HepG2 (cell line): ENCODE measurements around the gene CENPO. TPM values are rescaled to one million over a fixed set of nuclear protein-coding genes. Genes with fewer than 3 reads are reported as not detected.

Experiments used
- CHD2 ChIP-seq: IDR thresholded peaks from 2 replicates; pipeline ENCODE4 v1.6.1; 2011; ENCODE audit warnings: low read depth, low read length, improper control_type of control experiment
- HHEX ChIP-seq: IDR thresholded peaks from 2 replicates; pipeline ENCODE4 v1.6.1; 2016; ENCODE audit warnings: control low read depth
- KMT2A ChIP-seq: sonication (generic); formaldehyde crosslinking; IDR thresholded peaks from 2 replicates; pipeline ENCODE4 v1.4.0; 2020; ENCODE audit warnings: missing genetic modification reagents
- NFRKB ChIP-seq: fragments of 450-650 bp; IDR thresholded peaks from 2 replicates; pipeline ENCODE4 v1.6.1; 2017
- PATZ1 ChIP-seq: sonication (generic); formaldehyde crosslinking; IDR thresholded peaks from 2 replicates; pipeline ENCODE4 v1.4.0; 2020; ENCODE audit warnings: missing genetic modification reagents
- PBX2 ChIP-seq: IDR thresholded peaks from 2 replicates; pipeline ENCODE4 v1.6.1; 2016; ENCODE audit warnings: control low read depth
- SPEN ChIP-seq: sonication (generic); formaldehyde crosslinking; IDR thresholded peaks from 2 replicates; pipeline ENCODE4 v1.5.1; 2020; ENCODE audit warnings: low read depth, mild to moderate bottlenecking, missing genetic modification reagents
- SSRP1 ChIP-seq: IDR thresholded peaks from 2 replicates; pipeline ENCODE4 v1.6.1; 2016; ENCODE audit warnings: control low read depth
- ZNF674 ChIP-seq: sonication (generic); formaldehyde crosslinking; IDR thresholded peaks from 2 replicates; pipeline ENCODE4 v1.5.0; 2020; ENCODE audit warnings: low read depth, mild to moderate bottlenecking, missing genetic modification reagents
- polyA plus RNA-seq, 8 experiments: library from polyadenylated mRNA; depleted of rRNA in 3 of 8; stranded (reverse) in 7 of 8; unstranded in 1 of 8; fragments of >200 nt; fragmentation: Illumina TruSeq in 4 of 8; extraction: Trizol in 4 of 8; gene quantifications; 2 replicates each; pipeline versions ENCODE4 v1.2.1 to v1.2.3, GENCODE V29; 2011 to 2016; ENCODE audit warnings: low read depth in 4 of 8, missing spikeins in 1 of 8, mixed read lengths in 1 of 8; ENCODE audit not compliant: insufficient read depth in 1 of 8
- total RNA-seq, 5 experiments: library from RNA; depleted of rRNA; stranded (reverse); fragments of >200 nt; fragmentation: Illumina TruSeq; extraction: Trizol; gene quantifications; 2 replicates each; pipeline ENCODE4 v1.2.3, GENCODE V29; 2016; ENCODE audit warnings: low read depth in 1 of 5
- TF ChIP-seq, protein P1 (sequence below), 2 experiments: fragments of 450-650 bp in 1 of 2; sonication (generic) in 1 of 2; formaldehyde crosslinking in 1 of 2; IDR thresholded peaks; 2 replicates each; pipeline versions ENCODE4 v1.6.1 to v1.8.0; 2016 to 2022; ENCODE audit warnings: antibody characterized with exemption in 1 of 2, mild to moderate bottlenecking in 1 of 2, missing genetic modification reagents in 1 of 2
- TF ChIP-seq, protein P2 (sequence below): fragments of 450-650 bp; IDR thresholded peaks from 2 replicates; pipeline ENCODE4 v1.6.1; 2017; ENCODE audit warnings: mild to moderate bottlenecking

The CENPO gene
- total and polyA plus RNA-seq, 2 of the 13 experiments (the other 11 are each of a cell fraction or from before 2014, with no cell fraction given), result 19.7 to 35.5 TPM

DNA sequence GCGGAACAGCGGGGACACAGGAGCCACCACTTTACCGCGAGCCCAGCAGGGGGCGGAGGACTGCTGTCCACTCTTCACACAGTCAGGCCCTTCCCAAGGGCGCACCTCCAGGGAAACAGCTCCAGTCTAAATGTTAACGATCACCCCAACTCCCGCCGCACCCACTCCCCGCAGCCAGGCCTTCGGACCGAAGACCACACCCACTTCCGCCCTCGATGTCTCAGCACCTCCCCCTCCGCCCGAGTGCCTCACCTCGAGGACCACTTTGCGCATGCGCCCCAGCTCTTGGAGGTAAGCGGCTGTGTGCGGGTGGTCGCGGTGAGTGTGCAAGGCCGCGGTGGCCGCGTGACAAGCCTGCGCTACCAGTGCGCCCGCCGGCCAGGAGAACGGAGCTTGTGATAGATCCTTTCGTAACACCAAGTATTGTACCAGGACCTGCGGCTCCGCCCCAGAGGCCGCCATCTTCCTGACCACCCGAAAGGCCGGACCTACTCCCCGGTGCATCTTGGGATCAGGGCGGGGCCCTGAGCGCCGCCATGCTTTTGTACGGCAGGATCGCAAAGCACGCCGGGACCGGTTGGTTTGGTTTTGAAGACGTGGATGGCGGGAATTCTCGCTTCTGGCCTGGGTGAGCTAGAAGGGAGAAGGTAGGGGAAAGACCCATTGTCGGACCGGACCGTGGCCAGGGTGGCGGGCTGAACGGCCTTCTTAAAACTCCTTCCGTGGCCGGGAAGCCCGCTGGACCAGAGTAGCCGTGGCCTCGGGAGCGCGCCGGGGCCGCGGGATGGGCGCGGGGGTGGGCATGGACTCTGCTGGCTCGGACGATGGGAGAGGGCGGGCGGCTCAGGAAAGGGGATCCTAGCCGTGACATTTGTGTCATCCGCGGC is at the start of gene CENPO, which contains the start of gene PTRHD1 (continued):
- TF ChIP-seq, protein P1, sequence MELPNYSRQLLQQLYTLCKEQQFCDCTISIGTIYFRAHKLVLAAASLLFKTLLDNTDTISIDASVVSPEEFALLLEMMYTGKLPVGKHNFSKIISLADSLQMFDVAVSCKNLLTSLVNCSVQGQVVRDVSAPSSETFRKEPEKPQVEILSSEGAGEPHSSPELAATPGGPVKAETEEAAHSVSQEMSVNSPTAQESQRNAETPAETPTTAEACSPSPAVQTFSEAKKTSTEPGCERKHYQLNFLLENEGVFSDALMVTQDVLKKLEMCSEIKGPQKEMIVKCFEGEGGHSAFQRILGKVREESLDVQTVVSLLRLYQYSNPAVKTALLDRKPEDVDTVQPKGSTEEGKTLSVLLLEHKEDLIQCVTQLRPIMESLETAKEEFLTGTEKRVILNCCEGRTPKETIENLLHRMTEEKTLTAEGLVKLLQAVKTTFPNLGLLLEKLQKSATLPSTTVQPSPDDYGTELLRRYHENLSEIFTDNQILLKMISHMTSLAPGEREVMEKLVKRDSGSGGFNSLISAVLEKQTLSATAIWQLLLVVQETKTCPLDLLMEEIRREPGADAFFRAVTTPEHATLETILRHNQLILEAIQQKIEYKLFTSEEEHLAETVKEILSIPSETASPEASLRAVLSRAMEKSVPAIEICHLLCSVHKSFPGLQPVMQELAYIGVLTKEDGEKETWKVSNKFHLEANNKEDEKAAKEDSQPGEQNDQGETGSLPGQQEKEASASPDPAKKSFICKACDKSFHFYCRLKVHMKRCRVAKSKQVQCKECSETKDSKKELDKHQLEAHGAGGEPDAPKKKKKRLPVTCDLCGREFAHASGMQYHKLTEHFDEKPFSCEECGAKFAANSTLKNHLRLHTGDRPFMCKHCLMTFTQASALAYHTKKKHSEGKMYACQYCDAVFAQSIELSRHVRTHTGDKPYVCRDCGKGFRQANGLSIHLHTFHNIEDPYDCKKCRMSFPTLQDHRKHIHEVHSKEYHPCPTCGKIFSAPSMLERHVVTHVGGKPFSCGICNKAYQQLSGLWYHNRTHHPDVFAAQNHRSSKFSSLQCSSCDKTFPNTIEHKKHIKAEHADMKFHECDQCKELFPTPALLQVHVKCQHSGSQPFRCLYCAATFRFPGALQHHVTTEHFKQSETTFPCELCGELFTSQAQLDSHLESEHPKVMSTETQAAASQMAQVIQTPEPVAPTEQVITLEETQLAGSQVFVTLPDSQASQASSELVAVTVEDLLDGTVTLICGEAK (IDR thresholded peaks at IDR 0.05), result no peak
- TF ChIP-seq, protein P1 (CRISPR knock-in tag; IDR thresholded peaks at IDR 0.05), result peak; percentile 41
- no peak for TF ChIP-seq SSRP1 (CRISPR knock-in tag)
- TF ChIP-seq NFRKB, result peak; percentile 85
- peak; percentile 53; the same call in 1 of the 2 replicates for TF ChIP-seq PBX2 (CRISPR knock-in tag)
- TF ChIP-seq, protein P2, sequence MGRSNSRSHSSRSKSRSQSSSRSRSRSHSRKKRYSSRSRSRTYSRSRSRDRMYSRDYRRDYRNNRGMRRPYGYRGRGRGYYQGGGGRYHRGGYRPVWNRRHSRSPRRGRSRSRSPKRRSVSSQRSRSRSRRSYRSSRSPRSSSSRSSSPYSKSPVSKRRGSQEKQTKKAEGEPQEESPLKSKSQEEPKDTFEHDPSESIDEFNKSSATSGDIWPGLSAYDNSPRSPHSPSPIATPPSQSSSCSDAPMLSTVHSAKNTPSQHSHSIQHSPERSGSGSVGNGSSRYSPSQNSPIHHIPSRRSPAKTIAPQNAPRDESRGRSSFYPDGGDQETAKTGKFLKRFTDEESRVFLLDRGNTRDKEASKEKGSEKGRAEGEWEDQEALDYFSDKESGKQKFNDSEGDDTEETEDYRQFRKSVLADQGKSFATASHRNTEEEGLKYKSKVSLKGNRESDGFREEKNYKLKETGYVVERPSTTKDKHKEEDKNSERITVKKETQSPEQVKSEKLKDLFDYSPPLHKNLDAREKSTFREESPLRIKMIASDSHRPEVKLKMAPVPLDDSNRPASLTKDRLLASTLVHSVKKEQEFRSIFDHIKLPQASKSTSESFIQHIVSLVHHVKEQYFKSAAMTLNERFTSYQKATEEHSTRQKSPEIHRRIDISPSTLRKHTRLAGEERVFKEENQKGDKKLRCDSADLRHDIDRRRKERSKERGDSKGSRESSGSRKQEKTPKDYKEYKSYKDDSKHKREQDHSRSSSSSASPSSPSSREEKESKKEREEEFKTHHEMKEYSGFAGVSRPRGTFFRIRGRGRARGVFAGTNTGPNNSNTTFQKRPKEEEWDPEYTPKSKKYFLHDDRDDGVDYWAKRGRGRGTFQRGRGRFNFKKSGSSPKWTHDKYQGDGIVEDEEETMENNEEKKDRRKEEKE, result no peak
- TF ChIP-seq ZNF674, result no peak
- peak; percentile 77 for TF ChIP-seq PATZ1 (CRISPR knock-in tag)
- TF ChIP-seq HHEX (CRISPR knock-in tag), result peak; percentile 51; the same call in 1 of the 2 replicates
- TF ChIP-seq KMT2A (CRISPR knock-in tag), result peak; percentile 94
- TF ChIP-seq SPEN, result peak; percentile 94
- no peak for TF ChIP-seq CHD2
